Endothelial cell of umbilical vein (primary cell): Measurements from ENCODE around the gene GLB1L2. TPM values are rescaled to one million over a fixed set of nuclear protein-coding genes. Genes with fewer than 3 reads are reported as not detected.

Experiments used
- BruUV-seq: library from RNA; stranded (reverse); fragments of 400-500 nt; replicated peaks from 2 replicates; lab custom pipeline; 2021; lab: Mats Ljungman, UMichigan
- CTCF ChIA-PET: fragments of 300-600, 350-600 bp; sonication (Branson Sonifier 250); formaldehyde crosslinking; loops from one replicate; lab custom pipeline; 2021; ENCODE audit warnings: antibody characterized with exemption, inconsistent platforms; lab: Charles Lee
- POLR2A ChIA-PET: fragments of 300-600, 350-600 bp; sonication (Branson Sonifier 250); formaldehyde crosslinking; loops from one replicate; lab custom pipeline; 2021; ENCODE audit warnings: antibody characterized with exemption, inconsistent platforms; lab: Charles Lee
- DNase-seq: peaks from one replicate; pipeline ENCODE4 v3.0.0-alpha.2; 2011; ENCODE audit warnings: low read depth, low spot score
- FAIRE-seq: peaks from 2 replicates; lab custom pipeline; 2011; peaks lifted over from hg19 to GRCh38; lab: Jason Lieb, UNC
- H2AFZ ChIP-seq: 2 replicates; pipeline ENCODE4 v1.6.0; 2012; ENCODE audit warnings: low read depth, low read length, control low read depth, inconsistent platforms
- H3K27ac ChIP-seq: 2 replicates; pipeline ENCODE4 v1.5.1; 2011; ENCODE audit warnings: low read depth, mild to moderate bottlenecking, control low read depth, low read length, moderate library complexity; ENCODE audit not compliant: insufficient read depth
- H3K27me3 ChIP-seq, 2 experiments: 2 replicates each; pipeline versions ENCODE4 v1.6.0 to v1.6.1; 2011; ENCODE audit warnings: low read length in 2 of 2, mixed read lengths in 1 of 2; ENCODE audit not compliant: control insufficient read depth in 2 of 2, insufficient read depth in 2 of 2
- H3K36me3 ChIP-seq, 2 experiments: 2 replicates in 1 of 2; 3 replicates in 1 of 2; pipeline ENCODE4 v1.5.1; 2011; ENCODE audit warnings: low read length in 2 of 2, mild to moderate bottlenecking in 1 of 2, moderate library complexity in 1 of 2; ENCODE audit not compliant: control insufficient read depth in 2 of 2, insufficient read depth in 2 of 2; ENCODE audit errors: extremely low read depth in 1 of 2
- H3K4me1 ChIP-seq: 3 replicates; pipeline ENCODE4 v1.5.1; 2011; ENCODE audit warnings: mild to moderate bottlenecking, low read length; ENCODE audit not compliant: control insufficient read depth, insufficient read depth; ENCODE audit errors: extremely low read depth
- H3K4me2 ChIP-seq: 2 replicates; pipeline ENCODE4 v1.6.1; 2011; ENCODE audit warnings: low read length, control low read depth, mixed read lengths; ENCODE audit not compliant: insufficient read depth
- H3K4me3 ChIP-seq, 3 experiments: fragments of 200-600 bp in 1 of 3; sonication (generic), shearing (Covaris generic) in 1 of 3; replicated peaks in 1 of 3; 2 replicates each; pipeline ENCODE4 v1.5.1; 2011 to 2016; ENCODE audit warnings: control low read depth in 3 of 3, low read length in 3 of 3, mild to moderate bottlenecking in 2 of 3, inconsistent platforms in 1 of 3, low read depth in 1 of 3, moderate library complexity in 1 of 3; ENCODE audit not compliant: insufficient read depth in 1 of 3
- H3K79me2 ChIP-seq: 2 replicates; pipeline ENCODE4 v1.6.0; 2012; ENCODE audit warnings: low read length, inconsistent platforms; ENCODE audit not compliant: control insufficient read depth, insufficient read depth
- H3K9ac ChIP-seq: replicated peaks from 2 replicates; pipeline ENCODE3; 2011; ENCODE audit warnings: low read length, control low read depth; ENCODE audit not compliant: insufficient read depth; ENCODE audit errors: extremely low read depth
- H3K9me1 ChIP-seq: replicated peaks from 3 replicates; pipeline ENCODE4 v1.6.0; 2011; ENCODE audit warnings: mild to moderate bottlenecking, low read length; ENCODE audit not compliant: control insufficient read depth, insufficient read depth; ENCODE audit errors: extremely low read depth
- H3K9me3 ChIP-seq: replicated peaks from 2 replicates; pipeline ENCODE4 v1.5.1; 2012; ENCODE audit warnings: low read length, inconsistent platforms; ENCODE audit not compliant: control insufficient read depth, insufficient read depth
- H4K20me1 ChIP-seq: replicated peaks from 2 replicates; pipeline ENCODE3; 2011; ENCODE audit warnings: mild to moderate bottlenecking, low read length; ENCODE audit not compliant: control insufficient read depth, insufficient read depth; ENCODE audit errors: extremely low read depth
- EZH2 ChIP-seq: IDR thresholded peaks from 2 replicates; pipeline ENCODE4 v1.6.1; 2012; ENCODE audit warnings: borderline replicate concordance, low read depth, mild to moderate bottlenecking, moderate library complexity, low read length, inconsistent platforms; ENCODE audit not compliant: severe bottlenecking
- FOS ChIP-seq: IDR thresholded peaks from 2 replicates; pipeline ENCODE4 v1.6.1; 2011; ENCODE audit warnings: mild to moderate bottlenecking, low read length, moderate library complexity, borderline replicate concordance; ENCODE audit not compliant: insufficient read depth
- GATA2 ChIP-seq: IDR thresholded peaks from 2 replicates; pipeline ENCODE4 v1.7.0; 2011; ENCODE audit warnings: low read depth, mild to moderate bottlenecking, moderate library complexity, mixed read lengths, low read length; ENCODE audit not compliant: insufficient read length, insufficient read depth
- JUN ChIP-seq: IDR thresholded peaks from 2 replicates; pipeline ENCODE4 v1.6.1; 2011; ENCODE audit warnings: borderline replicate concordance, low read depth; ENCODE audit not compliant: insufficient read length, insufficient read depth
- MYC ChIP-seq: IDR thresholded peaks from one replicate; pipeline ENCODE4 v1.6.1; 2011; ENCODE audit warnings: mild to moderate bottlenecking, low read depth, low read length
- POLR2A ChIP-seq: IDR thresholded peaks from 2 replicates; pipeline ENCODE4 v1.6.1; 2012; ENCODE audit warnings: low read depth, mild to moderate bottlenecking, control low read depth, low read length
- POLR2AphosphoS5 ChIP-seq: IDR thresholded peaks from 2 replicates; pipeline ENCODE4 v1.6.1; 2012; ENCODE audit warnings: low read depth, mild to moderate bottlenecking, control low read depth, low read length, moderate library complexity; ENCODE audit not compliant: insufficient read depth
- dilution Hi-C: fragments of 300-500 bp; cut with MboI; formaldehyde crosslinking; loops from one replicate; pipeline ENCODE4 v1.15.0; 2019; ENCODE audit warnings: low sequenced_read_pairs; ENCODE audit not compliant: extremely low pct_ligation_motif_present
- intact Hi-C: fragments of 100-400 bp; cut with micrococcal nuclease; formaldehyde crosslinking; loops from one replicate; pipeline ENCODE4 v1.10.0; 2022
- polyA plus RNA-seq, 4 experiments: library from polyadenylated mRNA; depleted of rRNA in 3 of 4; stranded (reverse) in 3 of 4; unstranded in 1 of 4; fragments of >200 nt; gene quantifications; 2 replicates each; pipeline versions ENCODE4 v1.2.1 to v1.2.3, GENCODE V29; 2011 to 2012; ENCODE audit warnings: missing spikeins in 1 of 4
- total RNA-seq: library from RNA; stranded (reverse); gene quantifications from 2 replicates; pipeline ENCODE4 v1.2.3, GENCODE V29; 2021
- TF ChIP-seq, protein P1 (sequence below), 2 donors: IDR thresholded peaks; 1 replicate in 1 of 2; 2 replicates in 1 of 2; pipeline ENCODE4 v1.5.1; 2011; ENCODE audit warnings: low read length in 2 of 2, mild to moderate bottlenecking in 2 of 2, moderate library complexity in 2 of 2, control low read depth in 1 of 2, inconsistent platforms in 1 of 2, low read depth in 1 of 2; ENCODE audit not compliant: insufficient read depth in 1 of 2; ENCODE audit errors: extremely low read depth in 1 of 2
- TF ChIP-seq, protein P2 (sequence below): IDR thresholded peaks from 2 replicates; pipeline ENCODE4 v1.6.1; 2011; ENCODE audit not compliant: insufficient read depth, insufficient read length

Gene GLB1L2
- total and polyA plus RNA-seq, 2 donors (not counting 3 experiments of a cell fraction or from before 2014, with no cell fraction given): 0.55 to 0.59 TPM

DNA sequence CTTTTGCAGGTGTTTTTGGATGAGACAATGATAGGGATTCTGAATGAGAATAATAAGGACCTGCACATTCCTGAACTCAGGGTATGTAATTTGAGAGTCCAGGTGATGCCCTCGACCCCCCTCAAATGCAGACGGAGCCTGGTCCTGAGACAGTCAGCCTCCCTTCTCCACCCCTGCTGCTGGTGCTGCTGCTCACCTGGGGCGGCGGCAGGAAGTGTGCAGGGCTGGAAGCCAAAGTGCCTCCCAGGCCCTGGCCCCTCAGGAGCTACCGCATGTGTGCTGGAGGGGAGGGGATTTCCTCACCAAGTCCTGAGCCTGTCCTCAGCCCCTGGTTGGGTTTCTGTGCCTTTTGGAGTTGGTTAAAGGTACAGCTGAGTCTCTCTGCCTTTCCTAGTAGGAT, 19.0 kb upstream of the GLB1L2 start:
- Histone ChIP-seq H3K79me2 (no peaks in the 10 kb centered on the region), H3K9me1 (no peaks in the 10 kb centered on the region), H3K27me3 (no peaks in the 10 kb centered on the region), H3K36me3 (no peaks in the 10 kb centered on the region), H3K4me1 (no peaks in the 10 kb centered on the region), H3K4me2 (no peak overlapping the region), H3K9me3 (no peaks in the 10 kb centered on the region), H4K20me1 (no peaks in the 10 kb centered on the region), H3K9ac (no peak overlapping the region), H2AFZ (no peak overlapping the region), H3K4me3 (no peak overlapping the region), H3K27ac (no peak overlapping the region)
- intact Hi-C loops (no loop called here), dilution Hi-C loops (no loop called here)
- FAIRE-seq: no peak
- ChIA-PET POLR2A (no interaction called here), CTCF (no interaction called here)
- BruUV-seq: no TSS peak
- TF ChIP-seq MYC: no peak
- TF ChIP-seq POLR2A: no peak
- no peak for TF ChIP-seq GATA2
- no peak for TF ChIP-seq JUN
- TF ChIP-seq, protein P1, sequence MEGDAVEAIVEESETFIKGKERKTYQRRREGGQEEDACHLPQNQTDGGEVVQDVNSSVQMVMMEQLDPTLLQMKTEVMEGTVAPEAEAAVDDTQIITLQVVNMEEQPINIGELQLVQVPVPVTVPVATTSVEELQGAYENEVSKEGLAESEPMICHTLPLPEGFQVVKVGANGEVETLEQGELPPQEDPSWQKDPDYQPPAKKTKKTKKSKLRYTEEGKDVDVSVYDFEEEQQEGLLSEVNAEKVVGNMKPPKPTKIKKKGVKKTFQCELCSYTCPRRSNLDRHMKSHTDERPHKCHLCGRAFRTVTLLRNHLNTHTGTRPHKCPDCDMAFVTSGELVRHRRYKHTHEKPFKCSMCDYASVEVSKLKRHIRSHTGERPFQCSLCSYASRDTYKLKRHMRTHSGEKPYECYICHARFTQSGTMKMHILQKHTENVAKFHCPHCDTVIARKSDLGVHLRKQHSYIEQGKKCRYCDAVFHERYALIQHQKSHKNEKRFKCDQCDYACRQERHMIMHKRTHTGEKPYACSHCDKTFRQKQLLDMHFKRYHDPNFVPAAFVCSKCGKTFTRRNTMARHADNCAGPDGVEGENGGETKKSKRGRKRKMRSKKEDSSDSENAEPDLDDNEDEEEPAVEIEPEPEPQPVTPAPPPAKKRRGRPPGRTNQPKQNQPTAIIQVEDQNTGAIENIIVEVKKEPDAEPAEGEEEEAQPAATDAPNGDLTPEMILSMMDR (IDR thresholded peaks at IDR 0.05; ENCODE audit: extremely low read depth in 1 of 2, insufficient read depth in 1 of 2, low read depth in 1 of 2, low read length in 2 of 2): no peak
- TF ChIP-seq POLR2AphosphoS5: no peak
- no peak for TF ChIP-seq FOS
- TF ChIP-seq, protein P2, sequence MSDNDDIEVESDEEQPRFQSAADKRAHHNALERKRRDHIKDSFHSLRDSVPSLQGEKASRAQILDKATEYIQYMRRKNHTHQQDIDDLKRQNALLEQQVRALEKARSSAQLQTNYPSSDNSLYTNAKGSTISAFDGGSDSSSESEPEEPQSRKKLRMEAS: no peak
- no peak for TF ChIP-seq EZH2
- no peak for DNase-seq
